NK-92 treated with Interleukin-12 subunit alpha and Interleukin-12 subunit beta, amount 100 ng/mL, for 24 hours (cell line): ENCODE data around the gene NIN.

ENCODE experiments used
- DNase-seq: peaks from one replicate; lab custom pipeline; 2025; lab: John Stamatoyannopoulos, UW

NIN gene, protein sequence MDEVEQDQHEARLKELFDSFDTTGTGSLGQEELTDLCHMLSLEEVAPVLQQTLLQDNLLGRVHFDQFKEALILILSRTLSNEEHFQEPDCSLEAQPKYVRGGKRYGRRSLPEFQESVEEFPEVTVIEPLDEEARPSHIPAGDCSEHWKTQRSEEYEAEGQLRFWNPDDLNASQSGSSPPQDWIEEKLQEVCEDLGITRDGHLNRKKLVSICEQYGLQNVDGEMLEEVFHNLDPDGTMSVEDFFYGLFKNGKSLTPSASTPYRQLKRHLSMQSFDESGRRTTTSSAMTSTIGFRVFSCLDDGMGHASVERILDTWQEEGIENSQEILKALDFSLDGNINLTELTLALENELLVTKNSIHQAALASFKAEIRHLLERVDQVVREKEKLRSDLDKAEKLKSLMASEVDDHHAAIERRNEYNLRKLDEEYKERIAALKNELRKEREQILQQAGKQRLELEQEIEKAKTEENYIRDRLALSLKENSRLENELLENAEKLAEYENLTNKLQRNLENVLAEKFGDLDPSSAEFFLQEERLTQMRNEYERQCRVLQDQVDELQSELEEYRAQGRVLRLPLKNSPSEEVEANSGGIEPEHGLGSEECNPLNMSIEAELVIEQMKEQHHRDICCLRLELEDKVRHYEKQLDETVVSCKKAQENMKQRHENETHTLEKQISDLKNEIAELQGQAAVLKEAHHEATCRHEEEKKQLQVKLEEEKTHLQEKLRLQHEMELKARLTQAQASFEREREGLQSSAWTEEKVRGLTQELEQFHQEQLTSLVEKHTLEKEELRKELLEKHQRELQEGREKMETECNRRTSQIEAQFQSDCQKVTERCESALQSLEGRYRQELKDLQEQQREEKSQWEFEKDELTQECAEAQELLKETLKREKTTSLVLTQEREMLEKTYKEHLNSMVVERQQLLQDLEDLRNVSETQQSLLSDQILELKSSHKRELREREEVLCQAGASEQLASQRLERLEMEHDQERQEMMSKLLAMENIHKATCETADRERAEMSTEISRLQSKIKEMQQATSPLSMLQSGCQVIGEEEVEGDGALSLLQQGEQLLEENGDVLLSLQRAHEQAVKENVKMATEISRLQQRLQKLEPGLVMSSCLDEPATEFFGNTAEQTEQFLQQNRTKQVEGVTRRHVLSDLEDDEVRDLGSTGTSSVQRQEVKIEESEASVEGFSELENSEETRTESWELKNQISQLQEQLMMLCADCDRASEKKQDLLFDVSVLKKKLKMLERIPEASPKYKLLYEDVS (N-terminal part only)

DNA sequence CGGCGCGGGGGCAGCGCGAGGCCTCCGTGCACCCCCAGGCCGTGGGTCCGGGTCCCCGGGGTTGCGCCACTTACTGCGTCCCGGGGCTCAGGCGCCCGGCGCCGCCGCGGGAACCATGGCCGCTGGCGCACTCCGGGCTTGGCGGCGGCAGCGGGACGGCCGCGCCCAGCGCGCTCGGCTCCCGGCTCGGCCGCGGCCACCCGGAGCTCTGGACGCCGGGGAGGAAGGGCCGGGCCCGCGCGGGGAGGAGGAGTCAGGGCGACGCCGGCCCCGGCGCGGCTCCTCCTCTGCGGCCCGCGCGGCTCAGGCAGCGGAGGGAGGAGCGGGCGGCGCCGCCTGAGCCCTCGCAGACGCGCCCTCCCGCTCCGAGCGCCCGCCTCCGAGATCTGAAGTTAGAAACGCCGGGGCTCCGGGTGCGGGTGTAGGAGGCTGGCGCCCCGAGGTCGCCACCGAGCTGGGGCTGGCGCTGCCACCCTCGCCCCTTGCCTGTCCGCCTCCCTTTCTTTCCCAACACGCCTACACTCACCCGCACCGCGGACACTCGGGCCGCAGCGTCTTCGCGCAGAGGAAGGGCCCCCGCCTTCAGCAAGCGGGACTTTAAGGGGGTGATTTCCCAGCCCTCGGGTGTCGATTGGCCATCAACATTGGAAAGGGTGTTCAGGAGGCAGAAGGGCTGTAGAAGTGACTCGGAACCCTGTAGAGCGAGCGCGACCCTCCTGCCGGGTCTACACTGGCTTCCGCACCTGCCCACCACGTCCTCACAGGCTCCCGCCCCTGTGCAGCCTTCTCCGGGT lies at the start of gene NIN:
Gene NIN (minus strand): TSS at position 231 of the 794 bp plus-strand sequence. CDS start 9,106 bp downstream, outside the sequence.
- no peak for DNase-seq

DNA sequence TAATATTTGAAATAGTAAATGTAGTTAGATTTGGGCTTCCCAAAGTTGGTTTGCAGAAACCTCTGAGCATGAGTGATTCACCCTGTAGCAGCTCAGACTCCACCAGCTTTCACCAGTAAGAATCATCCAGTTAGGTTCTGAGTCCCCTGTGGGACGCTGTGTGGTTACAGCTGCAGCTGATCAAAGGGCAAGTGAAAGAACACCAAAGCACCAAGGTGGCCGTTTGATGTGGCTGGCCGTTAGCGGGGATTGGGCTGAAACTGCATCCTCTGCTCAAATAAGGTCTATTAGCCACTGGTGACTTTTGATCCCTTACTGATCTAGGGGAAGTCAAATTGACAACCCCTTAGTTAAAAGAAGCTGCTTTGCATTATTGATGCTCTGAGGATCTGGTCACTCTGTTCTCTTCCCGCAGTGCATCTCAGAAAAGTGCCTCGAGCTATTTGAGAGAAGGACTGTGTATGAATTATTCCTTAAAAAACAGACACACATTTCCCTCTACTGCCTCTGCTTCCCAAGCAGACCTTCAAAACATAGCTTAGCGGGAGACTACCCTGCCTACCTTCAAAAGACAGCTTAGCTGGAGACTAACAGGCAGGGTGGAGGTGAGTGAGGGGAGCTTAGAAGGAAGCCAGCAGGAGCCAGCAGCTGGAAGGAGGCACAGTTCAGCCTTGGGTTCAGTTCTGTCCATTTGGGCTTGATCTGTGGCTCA lies 44.6 kb upstream of the NIN start:
- no peak for DNase-seq

DNA sequence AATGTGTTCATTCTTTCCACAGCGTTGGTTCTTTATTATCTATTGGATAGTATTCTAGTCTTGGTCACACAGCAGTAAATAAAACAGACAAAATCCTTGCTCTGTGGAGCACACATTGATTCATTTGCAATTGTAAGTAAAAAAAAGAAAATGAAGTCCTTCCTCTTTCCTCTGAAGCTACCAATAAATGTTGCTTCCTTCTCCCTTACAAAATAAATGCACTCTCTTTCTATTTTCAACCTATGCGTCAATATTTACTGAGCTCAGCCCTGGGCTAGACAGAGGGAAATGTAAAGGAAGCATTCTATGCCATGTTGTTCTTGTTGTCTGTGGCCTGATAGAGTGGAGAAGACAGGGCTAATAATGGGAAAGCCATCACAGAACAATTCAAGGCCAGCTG lies 43.8 kb upstream of the NIN start:
- no peak for DNase-seq

DNA sequence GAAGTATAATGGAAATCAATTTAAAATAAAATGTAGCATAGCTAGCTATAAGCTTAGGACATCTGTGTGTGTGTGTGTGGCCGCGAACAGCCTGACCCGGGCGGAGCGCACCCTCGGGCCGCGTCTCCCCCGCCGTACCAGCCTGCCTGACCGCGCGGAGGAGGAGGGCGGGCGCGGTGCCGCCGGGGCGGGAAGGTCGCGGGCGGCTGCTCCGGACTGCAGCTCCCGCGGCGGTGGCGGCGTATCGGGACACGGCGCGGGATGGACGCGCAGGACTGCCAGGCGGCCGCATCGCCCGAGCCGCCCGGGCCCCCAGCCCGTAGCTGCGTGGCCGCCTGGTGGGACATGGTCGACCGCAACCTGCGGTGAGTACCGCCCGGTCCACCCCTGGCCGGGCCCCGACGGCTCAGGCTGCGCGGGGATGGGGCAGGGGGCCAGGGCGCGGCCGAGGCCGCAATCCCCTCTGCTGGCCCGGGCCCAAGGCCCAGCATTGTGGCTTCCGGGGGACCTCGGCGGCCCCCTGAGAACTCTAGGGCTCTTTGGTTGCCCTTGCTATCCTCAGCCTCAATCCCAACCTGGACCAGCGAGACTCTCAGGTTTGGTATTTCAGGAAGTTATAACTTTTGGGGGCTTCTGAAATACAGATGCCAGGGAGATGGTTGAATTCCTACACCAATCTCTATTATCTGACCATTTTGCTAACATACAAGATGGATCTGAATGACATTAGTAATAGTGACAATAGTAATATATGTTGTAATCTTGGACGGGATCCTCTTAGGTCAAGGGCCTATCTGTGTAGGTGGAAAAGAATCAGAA lies 41.2 kb upstream of the NIN start, which contains the start of gene ABHD12B:
Gene ABHD12B (plus strand): TSS at position 140 of the 819 bp plus-strand sequence. CDS start 122 bp downstream, at position 262.
- DNase-seq, result no peak

DNA sequence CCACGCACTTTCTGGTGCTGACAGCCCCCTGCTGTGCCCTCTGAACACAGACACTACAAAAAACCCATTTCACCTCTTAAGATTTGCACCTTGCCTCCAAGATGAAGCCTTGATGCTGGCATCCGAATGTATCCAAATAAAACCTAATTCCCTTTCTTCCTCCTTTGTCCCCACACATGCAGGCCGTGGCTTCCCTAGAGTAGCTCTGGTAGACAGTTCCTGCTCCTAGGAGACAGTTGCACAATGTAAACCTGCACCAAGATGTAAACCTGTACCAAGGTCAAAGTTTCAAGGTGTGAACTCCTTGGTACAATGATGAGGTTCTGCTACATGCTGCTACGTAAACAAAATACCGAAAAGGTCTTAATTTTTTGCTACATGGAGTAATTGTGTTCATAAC lies 40.3 kb upstream of the NIN start:
- DNase-seq, result no peak

DNA sequence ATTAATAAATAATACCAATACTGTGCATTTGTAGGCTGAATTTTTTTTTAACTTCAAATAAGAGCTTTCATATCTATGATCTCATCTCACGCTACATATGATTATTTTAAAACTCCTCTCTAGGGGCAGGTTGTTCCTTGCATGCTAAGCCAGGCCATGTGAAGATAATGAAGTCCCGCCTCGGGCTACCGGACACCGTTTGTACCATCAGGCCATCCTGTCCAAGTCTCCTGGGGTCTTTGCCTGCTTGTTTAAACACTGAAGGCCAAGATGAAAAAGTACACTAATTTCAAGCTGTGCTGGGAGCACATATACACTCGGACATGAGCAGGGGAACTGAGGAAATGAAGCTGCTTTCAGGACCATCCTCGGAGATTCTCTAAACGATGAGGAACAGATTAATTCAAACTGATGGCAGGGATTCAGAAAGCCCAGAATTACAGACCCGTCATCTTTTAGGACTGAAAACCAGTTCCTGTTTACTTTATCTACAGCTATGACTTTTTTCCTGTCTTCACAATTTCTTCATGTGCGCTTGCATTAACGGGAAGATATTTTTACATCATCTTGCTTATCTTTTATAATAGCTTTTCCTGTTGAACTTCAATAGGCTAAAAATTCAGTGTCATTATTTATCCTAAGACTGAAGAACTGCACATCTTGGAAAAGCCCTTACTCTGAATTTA lies 34.6 kb upstream of the NIN start:
- DNase-seq, result no peak

DNA sequence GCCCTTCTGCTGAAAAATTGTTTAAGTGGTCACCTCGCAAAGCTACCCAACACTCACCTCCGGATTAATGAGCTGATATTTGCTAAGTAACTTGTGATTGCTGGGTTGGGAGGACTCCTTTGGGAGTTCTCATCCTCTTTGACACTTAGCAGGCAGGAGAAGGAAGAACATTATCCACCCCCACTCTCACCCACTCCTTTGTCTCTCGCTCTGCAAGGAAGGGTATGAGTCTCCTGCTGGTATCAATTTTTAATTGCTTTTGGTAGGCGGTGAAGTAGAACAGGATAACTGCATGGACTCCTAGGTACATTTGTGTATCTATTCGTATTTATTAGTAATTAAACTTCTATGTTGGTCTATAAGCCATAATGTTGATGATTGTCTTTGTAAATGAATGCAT lies 34.0 kb upstream of the NIN start:
- no peak for DNase-seq

DNA sequence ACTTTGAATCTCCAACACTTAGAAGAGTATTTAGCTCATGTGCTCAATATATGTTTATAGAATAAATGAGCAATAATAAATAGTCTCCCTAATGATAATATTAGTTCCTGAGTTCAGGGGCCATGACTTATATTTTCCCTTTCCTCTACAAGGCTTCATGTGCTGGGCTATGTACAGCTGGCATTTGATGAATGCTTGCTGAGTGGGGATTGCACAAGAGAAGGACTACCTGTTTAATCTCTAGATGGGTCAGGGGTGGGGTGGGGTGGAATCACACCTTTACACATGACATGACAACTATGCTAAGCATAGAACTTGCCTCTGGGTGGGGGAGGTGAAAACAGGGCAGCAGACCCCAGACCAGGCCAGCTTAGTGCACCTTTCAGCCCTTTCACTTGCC lies 33.3 kb upstream of the NIN start:
- no peak for DNase-seq

DNA sequence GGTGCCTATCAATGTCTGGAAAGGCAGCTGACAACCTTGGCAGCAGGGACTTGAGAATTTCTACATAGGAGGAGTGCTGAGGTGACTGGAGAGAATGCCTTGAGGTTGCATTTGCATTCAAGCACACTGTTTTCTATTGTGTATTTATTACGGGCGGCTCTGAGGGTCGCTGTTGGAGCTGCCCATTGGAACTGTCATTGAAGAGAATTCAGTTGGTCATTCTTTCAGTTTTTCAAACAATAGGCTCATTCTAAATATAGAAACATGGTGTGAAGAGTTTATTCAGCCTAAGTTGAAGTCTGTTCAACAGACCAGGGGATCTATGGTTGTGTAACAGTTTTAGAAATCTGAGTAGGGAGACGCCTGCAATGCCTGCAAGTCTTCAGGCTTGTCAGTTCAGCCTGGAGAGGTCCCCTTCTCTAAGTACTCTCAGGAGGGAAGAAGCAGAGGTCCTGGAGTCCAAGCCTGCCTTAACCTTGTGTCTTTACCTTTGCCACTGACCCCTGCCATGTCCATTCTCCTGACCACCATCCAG lies 31.1 kb upstream of the NIN start:
- DNase-seq, result no peak

DNA sequence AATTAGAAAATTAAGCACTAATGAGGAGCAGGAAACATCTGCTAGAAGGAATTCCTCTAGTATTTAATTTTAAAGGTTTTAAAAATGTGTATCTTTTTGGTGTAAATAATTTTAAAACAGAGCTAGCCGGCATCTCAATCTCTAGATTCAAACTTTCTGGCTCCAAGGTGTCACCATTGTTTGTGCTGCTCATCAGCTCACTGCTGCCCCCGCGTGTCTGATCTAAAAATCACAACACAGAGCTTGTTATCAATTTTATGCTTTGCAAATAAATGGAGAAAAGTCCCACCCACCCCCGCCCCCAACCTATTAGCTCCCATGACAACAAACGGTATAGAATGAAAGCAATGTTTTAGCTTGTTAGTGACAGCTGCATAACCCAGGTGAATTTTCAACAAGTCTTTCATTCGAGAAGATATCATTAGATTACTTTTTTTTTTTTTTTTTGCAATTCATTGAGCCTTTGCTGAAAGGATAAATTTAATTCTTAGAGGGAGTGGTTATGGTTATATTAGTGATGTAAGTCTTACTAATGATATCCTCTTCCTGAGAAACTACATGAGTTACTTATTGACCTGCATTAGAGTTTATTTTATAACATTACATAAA lies 29.6 kb upstream of the NIN start:
- DNase-seq, result peak; percentile 59

DNA sequence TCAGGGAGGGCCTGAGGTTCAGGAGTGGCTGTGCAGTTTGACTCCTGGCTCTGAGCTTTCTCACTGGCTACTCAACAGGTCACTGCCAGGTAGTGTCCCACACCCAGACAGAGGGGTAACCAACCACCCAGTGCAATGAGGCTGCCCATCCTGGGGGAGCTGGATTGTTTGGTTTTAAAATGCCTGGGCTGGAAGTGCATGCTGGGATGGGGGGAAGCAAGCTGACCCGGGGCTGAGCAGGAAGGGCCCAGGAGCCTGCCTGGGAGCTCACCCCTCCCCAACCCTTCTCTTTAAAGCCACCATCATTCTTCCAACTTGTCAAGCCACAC lies 28.3 kb upstream of the NIN start:
- DNase-seq, result no peak

DNA sequence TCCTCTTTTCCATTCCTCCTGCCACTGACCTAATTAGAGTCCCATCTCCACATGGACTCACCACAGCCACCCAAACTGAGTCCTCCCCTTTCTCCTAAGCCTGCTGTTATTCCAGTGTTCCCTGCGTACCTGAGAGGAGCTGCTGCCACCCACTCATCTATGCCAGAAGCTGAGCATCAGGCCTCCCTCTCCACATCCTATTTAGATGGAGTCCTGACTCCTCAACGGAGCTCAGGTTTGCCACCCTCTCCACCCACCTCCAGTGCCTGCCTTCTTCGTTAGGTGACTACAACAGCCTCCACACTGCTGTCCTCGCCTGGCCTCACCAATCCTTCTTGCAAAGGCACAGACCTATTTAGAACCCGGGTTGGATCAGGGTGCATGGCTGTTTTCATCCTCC lies 25.7 kb upstream of the NIN start:
- DNase-seq, result no peak

DNA sequence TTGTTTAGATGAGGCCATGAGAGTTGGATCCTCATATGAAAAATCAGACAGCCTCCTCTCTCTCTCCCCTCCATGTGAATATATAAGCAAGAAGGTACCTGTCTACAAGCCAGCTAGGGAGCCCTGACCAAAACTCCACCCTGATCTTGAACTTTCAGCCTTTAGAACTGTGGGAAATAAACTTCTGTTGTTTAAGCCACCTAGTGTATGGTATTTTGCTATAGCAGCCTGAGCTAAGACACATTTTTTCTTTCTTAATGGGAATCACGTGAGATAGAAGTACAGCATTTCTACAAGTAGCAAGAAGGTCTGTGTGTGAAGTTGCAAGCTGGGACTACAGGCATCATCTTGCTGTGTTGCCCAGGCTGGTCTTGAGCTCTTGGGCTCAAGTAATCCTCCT lies 24.6 kb upstream of the NIN start:
- DNase-seq, result no peak

DNA sequence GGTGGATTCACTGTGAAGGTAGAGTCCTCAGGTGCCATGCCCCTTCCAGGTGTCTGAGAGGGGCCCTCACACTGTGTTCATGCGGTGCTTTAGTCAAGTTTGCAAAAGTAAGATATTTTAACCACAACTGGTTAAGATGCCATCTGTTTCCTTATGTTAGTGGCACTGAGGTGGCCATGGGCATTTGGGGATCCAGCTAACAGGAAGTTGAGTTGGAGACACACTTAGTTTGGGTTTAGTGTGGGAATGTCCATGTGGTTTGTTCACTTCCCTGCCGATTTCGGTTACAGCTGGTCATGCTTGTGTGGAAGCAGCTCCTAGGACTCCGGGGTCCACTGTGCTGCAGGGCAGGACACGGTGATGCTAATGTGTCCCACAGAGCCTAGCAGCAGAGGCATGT lies 23.6 kb upstream of the NIN start:
- DNase-seq, result no peak

DNA sequence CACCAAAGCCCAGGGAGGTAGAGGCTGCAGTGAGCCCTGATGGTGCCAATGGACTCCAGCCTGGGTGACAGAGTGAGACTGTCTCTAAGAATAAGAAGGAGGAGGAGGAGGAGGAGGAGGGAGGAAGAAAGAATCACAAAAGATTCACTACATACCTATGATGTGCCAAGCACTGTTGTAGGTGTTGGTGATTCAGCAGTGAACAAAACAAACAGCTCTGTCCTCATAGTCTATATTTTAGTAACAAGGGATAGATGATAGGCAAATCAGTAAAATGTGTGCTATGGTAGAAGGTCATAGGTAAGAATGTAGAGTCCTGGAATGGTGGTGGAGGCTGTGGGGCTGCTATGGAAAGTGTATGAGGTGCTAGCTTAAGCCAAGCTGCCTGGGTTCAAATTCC lies 22.9 kb upstream of the NIN start:
- no peak for DNase-seq

DNA sequence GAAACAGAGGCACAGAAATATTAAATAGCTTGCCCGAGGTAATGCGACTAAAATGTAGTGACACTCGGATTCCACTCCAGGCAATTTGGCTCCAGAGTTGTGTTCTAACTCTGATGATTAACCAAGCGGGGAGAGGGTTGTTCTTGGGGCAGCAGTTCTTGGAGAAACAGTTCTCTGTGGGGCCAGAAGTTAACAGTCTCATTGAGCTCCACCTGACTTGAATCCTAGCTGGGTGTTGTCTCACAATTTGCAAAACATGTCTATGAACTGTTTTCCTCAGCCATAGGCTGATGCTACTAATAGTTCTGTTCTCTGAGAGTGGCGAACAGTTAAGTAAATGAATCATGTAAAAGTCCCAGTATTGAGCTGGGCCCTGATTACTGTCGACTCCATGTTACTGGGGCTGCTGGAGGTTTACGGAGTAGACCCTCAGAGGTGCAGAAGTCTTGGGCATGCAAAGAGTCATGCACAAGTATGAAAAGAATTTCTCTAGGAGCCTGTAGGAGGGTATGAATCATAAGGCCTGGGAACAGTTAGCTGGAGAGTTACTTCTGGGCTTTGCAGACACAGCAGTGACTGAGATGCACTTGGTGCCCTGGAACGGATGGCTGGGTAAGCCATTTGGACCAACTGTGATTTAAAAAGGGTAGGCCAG lies 15.4 kb upstream of the NIN start:
- DNase-seq, result no peak

DNA sequence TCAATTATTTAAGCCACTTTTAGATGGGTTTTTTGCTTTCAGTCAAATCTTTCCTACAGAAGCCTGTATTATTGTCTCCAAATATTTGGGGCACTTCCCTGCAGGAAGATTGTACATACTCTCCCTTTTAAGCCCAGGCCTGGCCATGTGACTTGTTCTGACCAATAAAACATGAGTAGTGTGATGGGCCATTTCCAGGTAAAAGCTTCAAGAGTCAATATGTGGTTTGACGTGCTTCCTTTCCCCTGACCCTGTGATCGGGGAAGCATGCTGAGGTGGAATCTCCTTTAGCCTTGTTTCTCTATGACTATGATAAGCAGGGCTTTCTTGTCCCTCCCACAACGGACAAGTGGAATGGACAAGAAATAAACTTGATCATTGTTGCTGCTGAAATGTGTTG lies 14.2 kb upstream of the NIN start:
- no peak for DNase-seq

DNA sequence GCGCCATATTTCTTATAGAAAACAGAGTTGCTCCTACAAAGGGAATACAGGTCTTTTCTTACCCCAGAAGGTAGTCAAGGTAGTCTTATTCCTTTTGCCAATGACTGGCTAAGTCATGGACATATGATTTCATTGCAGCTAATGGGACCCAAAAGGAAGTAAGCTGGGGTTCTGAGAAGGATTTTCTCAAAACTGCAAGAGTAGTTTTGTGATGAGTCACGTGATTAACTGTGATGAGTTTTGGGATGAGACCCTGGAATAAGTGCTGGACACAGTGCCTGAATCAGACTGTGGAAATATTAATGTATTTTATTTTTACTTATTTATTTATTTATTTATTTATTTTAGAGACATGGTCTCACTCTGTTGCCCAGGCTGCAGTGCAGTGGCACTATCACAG lies 13.4 kb upstream of the NIN start:
- DNase-seq, result no peak
